ENCODE data around the gene RPAIN.

DNA sequence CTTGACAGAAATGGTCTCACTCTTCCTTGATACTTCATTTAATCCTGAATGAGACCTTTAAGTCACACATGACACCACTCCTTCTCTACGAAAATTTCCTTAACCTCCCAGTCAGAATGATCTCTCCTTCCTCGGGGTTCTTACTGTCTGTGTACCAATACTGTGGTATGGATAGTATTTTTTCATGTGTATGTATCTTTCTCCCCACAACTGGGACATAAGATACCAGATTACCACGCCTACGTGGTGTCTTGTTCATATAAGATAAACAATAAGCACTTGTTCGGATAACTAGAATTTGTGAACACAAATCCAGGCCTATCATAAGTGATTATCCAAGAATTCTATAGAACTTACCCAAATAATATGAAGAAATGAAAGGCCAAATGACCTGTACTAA, 11.8 kb upstream of the RPAIN start:
- TF ChIP-seq, protein P1, sequence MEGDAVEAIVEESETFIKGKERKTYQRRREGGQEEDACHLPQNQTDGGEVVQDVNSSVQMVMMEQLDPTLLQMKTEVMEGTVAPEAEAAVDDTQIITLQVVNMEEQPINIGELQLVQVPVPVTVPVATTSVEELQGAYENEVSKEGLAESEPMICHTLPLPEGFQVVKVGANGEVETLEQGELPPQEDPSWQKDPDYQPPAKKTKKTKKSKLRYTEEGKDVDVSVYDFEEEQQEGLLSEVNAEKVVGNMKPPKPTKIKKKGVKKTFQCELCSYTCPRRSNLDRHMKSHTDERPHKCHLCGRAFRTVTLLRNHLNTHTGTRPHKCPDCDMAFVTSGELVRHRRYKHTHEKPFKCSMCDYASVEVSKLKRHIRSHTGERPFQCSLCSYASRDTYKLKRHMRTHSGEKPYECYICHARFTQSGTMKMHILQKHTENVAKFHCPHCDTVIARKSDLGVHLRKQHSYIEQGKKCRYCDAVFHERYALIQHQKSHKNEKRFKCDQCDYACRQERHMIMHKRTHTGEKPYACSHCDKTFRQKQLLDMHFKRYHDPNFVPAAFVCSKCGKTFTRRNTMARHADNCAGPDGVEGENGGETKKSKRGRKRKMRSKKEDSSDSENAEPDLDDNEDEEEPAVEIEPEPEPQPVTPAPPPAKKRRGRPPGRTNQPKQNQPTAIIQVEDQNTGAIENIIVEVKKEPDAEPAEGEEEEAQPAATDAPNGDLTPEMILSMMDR (IDR thresholded peaks at IDR 0.05; ENCODE audit: extremely low read depth in 1 of 2, insufficient read depth in 1 of 2, low read depth in 1 of 2, low read length in 2 of 2): no peak
- TF ChIP-seq POLR2AphosphoS5 (IDR thresholded peaks at IDR 0.05; ENCODE audit: insufficient read depth, low read depth, low read length): no peak
- TF ChIP-seq EZH2 (IDR thresholded peaks at IDR 0.05; ENCODE audit: borderline replicate concordance, low read depth, low read length, severe bottlenecking): no peak
- no peak for TF ChIP-seq POLR2A (IDR thresholded peaks at IDR 0.05; ENCODE audit: low read depth, low read length)
